Inflammatory macrophage treated with lipopolysaccharide for 1 hour (primary cell): Measurements from ENCODE around the gene VRK3.

Experiments used
- DNase-seq, 2 donors: peaks; one replicate each; pipeline ENCODE4 v3.0.0-alpha.2; 2020 to 2022

Gene VRK3

GRCh38 chr19:49954092-49954829 is 70.9 kb downstream of the VRK3 start:
- peak; percentile 64 to 78 for DNase-seq

- DNase-seq, result peak; percentile 53 to 59
These were observed 71.8 kb downstream of the VRK3 start for GRCh38 chr19:49953416-49953815.

DNA sequence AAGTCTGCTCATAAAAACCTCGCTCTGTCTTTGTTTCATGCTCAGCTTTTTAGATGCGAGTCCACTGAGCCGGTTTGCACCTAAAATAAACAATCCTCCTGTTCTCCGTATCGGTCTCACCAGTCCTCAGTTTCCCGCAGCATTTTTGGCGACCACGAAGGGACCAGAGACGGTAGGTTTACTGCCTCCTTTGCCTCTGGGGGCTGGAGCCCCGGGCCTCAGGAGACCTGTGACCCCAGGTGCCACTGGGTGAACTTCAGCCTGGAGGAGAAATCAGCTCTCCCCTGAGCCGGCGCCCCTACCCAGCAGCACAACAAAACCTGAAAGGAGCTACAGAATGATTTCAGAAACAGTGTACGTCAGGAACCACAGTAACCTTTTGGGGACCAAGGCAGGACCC is 72.3 kb downstream of the VRK3 start:
- no peak for DNase-seq

DNA sequence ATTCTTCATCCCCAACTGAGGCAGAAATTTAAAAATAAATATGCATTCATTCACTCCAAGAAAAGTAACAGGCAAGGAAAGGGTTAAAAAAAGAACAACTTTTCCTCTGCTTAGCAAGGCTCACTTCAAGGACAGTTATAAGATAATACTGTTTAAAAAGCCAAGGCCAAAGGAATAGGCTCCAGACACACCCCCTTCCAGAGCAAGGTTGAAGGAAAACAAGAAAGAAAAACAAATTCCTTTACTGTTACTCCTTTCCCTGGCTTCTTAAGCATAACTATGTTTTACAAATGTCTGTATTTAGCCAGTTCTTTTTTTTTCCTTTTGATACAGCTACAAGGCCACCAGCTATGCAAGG is 72.7 kb downstream of the VRK3 start:
- DNase-seq, result no peak

DNA sequence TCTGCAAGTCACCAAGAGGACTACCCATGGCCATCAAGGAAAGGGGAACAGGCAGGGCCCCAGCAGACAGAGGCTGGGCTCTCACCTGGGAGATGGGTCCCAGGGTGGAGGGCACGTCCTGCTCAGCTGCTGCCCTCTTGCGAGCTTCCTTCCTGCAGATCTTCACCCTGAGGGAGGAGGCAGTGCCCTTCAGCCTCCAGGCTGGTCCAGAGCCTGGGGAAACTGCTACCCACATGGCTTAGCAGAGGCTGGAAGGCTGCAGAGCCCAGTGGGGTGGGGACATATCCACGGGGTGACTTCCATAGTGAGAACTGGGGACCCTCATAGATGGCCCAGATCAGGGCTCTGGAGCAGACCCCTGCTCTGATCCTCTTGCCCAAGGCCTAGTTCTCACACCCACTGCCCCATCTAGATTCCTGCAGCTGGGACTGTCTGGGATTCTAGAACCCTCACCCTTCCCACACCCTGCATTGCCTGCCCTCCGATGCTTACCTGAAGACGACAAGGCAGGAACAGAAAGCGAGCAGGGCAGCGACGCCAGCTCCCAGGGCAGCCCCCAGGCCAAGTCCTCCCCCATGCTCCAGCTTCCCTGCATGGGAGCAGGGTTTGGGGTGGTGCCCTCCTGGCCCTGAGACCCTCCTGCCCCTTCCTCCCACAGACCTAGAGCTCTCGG is 73.2 kb downstream of the VRK3 start:
- DNase-seq, result no peak

DNA sequence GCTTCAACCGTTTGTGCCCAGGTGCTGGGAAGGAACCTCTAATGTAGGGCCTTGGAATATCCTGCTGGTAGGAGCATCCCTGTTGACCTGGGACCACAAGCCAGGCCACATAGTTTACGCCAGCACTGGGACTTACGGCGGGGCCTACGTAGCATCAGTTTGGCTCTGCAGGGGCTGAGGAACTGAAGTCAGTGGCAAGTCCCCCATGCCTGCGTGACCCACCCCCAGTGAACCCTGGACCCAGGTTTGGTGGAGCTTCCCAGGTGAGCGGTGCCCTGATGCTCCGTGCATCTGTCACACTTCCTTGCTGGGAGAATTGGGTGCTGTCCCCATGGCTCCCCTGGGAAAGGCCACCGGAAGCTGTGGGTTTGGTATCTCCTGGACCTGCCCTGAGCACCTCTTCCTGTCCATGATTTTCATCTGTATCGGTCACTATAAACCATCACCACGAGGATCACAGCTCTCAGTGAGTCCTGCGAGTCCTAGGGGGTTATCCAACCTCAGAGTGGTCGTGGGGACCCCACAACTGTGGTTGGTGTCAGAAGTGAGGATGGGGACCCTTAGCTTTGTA is 74.1 kb downstream of the VRK3 start:
- no peak for DNase-seq

- no peak for DNase-seq
These were observed 74.6 kb downstream of the VRK3 start for GRCh38 chr19:49950590-49950948.

GRCh38 chr19:49949742-49950589 is 75.2 kb downstream of the VRK3 start:
- no peak for DNase-seq

- no peak for DNase-seq
These were observed 78.8 kb downstream of the VRK3 start for GRCh38 chr19:49946415-49946814.

GRCh38 chr19:49944567-49944966 is 80.6 kb downstream of the VRK3 start:
- peak; percentile 79 for DNase-seq

DNA sequence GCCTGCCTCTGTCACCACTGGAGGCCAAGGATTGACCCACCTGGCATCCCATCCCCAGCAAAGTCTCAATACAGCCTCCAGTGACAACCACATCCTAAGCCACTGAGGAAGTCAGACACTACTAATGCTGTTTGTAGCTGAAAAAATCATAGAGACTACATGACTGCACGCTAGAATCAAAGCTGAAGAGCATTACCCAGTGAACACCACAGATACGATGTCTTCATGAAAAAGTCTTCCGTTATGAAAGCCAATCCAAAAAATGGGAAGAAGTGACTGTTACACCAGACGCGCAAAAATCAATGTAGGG is 84.7 kb downstream of the VRK3 start:
- no peak for DNase-seq

DNA sequence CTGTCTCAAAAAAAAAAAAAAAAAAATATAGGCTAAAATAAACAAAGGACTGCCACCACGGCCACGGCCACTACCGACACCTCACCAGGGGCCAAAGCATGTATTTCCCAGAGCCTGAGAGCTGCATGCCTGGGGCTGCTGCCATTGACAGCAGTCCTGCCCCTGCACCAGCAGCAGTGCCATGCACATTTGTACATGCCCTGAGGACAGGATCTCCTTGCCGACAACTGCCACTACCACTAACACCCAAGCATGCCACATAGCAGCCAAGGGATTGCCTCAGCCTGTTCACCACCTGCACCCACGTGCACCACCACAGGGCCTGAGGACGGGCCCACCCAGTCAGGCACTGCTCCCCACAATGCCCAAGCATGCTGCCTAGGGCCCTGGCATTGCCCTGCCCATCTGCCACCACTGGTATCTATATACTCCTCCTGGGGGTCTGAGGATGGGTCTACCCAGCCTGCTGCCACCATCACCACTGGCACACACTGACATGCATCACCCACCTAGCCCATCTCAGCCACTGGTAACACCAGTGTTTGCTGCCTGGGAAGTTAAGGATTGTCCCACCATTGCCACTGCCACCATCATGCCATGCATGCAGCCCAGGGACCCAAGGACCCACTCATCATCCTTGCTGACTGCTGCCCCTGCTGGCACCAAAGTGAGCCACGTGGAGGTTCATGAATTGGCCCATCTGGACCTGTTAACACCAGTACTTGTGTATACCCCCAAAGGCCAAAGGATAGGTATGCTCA is 85.3 kb downstream of the VRK3 start:
- DNase-seq, result no peak

GRCh38 chr19:49938662-49939061 is 86.5 kb downstream of the VRK3 start:
- DNase-seq, result no peak

- DNase-seq, result peak; percentile 49 to 94
These were observed 87.3 kb downstream of the VRK3 start for GRCh38 chr19:49937750-49938381.

GRCh38 chr19:49936549-49936948 is 88.6 kb downstream of the VRK3 start:
- DNase-seq, result no peak

DNA sequence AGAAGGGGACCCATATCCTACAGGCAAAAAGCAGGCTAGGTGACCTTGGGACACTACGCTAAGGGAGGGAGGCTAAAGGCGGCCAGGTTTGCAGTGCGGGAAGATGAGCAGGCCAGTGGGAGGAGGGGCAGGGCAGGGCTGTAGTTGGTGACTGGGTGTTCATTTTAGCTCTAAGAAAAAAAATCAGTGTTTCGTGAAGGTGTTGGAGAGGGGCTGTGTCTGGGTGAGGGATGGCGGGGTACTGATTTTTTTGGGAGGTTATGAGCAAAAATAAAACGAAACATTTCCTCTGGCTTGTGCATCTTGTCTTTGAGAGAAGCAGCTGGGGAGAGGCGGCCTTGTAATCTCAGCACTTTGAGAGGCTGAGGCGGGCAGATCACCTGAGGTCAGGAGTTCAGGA is 91.5 kb downstream of the VRK3 start:
- DNase-seq, result no peak

GRCh38 chr19:49932731-49933131 is 92.4 kb downstream of the VRK3 start:
- no peak for DNase-seq

DNA sequence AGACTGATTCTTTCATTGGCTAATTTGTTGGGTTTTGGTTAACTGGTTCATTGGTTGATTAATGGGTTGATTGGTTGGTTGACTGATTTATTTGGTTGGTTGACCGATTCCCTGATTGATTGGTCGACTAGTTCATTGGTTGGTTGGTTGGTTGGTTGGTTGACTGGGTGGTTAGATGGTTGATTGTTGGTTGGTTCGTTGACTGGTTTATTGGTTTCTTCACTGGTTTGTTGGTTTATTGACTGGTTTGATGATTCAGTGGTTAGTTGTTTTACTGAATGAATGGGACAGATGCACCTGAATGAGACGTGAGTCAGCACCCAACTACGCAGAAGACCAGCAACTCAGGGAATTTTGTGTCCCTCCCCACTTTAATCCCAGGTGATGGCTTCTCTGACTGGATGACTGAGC is 93.1 kb downstream of the VRK3 start:
- DNase-seq, result no peak

DNA sequence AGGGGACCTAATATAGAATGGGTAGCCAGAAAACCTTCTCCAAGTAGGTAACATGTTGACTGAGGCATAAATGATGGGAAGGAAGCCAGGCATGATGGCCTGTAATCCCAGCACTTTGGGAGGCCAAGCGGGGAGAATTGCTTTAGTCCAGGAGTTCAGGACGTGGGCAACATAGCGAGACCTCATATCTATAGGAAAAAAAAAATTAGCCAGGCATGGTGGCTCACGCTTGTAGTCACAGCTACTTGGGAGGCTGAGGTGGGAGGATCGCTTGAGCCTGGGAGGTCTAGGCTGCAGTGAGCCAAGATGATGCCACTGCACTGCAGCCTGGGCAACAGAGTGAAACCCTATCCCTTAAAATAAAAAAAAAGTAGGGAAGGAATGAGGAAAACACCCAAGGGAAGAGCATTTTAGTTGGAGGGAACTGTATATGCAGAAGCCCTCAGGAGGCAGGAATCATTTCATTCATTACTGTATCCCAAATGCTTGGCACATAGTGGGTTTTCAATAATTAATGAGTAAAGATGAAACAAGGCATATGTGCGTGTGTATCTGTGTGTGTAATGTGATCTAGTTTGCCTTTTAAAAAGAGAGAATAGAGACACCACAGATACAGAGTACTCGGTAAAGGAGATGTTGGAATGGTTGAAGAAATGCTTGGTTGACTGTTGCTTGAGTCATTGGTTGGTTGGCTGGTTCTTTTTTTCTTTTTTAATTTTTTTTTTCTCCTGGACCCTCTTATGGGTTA is 93.7 kb downstream of the VRK3 start:
- no peak for DNase-seq

DNA sequence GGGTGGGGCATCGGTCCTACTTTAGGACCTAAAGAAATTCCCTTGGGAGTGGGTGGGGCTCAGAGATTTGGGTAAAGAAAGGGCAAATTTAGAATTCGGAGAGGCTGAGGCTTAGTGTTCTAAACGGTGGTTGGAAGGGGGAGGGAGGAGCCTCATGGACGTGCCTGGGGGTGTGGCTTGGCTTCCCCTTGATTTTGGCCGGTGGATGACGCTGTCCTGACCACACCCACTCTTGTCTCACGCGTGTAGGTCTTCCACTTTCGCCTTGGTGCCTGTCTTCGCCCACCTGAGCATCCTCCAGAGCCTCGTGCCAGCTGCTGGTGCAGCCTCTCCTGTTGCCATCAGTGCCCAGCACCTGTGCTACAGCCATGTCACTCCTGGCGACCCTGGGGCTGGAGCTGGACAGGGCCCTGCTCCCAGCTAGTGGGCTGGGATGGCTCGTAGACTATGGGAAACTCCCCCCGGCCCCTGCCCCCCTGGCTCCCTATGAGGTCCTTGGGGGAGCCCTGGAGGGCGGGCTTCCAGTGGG is 94.6 kb downstream of the VRK3 start:
- peak in 1 of 2 donors; percentile 34 for DNase-seq
